K562 (cell line): ENCODE data around the gene CD300LD. TPM values are rescaled to one million over a fixed set of nuclear protein-coding genes. Genes with fewer than 3 reads are reported as not detected.

ENCODE experiments used
- ATAC-seq: fragments of 200-7000 bp; cut with Tn5 transposase; 3 replicates; pipeline ENCODE4 v1.9.1; 2020; ENCODE audit warnings: moderate library complexity
- BruUV-seq: library from RNA; stranded (reverse); fragments of 400-500 nt; replicated peaks from 2 replicates; lab custom pipeline; 2021; lab: Mats Ljungman, UMichigan
- CTCF ChIA-PET: fragments of 300-600 bp; formaldehyde crosslinking; extraction: SDS; loops from one replicate; lab custom pipeline; 2021; ENCODE audit warnings: low intra/inter-chr PET ratio; lab: Yijun Ruan, JAX
- POLR2A ChIA-PET: fragments of 300-600, 350-650 bp; sonication (Branson Sonifier 250); formaldehyde crosslinking; extraction: SDS; loops from one replicate; lab custom pipeline; 2021; ENCODE audit warnings: antibody characterized with exemption, inconsistent platforms; lab: Yijun Ruan, JAX
- DNase-seq, 4 experiments: peaks; one replicate each; pipeline versions ENCODE4 v3.0.0 to v3.0.0-alpha.2; 2011 to 2018; ENCODE audit warnings: low spot score in 3 of 4, mixed read lengths in 3 of 4; ENCODE audit errors: extremely low read depth in 1 of 4
- FAIRE-seq: peaks from 2 replicates; lab custom pipeline; 2011; peaks lifted over from hg19 to GRCh38; lab: Jason Lieb, UNC
- H2AFZ ChIP-seq: 2 replicates; pipeline ENCODE4 v1.6.0; 2011; ENCODE audit warnings: low read depth, low read length, control low read depth, inconsistent platforms
- H3K27ac ChIP-seq: fragments of 200-600 bp; 3 replicates; pipeline ENCODE4 v1.8.0; 2011; ENCODE audit warnings: low read depth, mild to moderate bottlenecking, control low read depth, inconsistent platforms, low read length, moderate library complexity, mixed read lengths; ENCODE audit errors: extremely low read depth
- H3K27me3 ChIP-seq, 2 experiments: fragments of 300-600 bp in 1 of 2; 2 replicates in 1 of 2; 3 replicates in 1 of 2; pipeline versions ENCODE4 v1.6.0 to v1.8.0; 2011; ENCODE audit warnings: inconsistent platforms in 2 of 2, low read length in 2 of 2, mild to moderate bottlenecking in 1 of 2, mixed read lengths in 1 of 2, moderate library complexity in 1 of 2; ENCODE audit not compliant: control insufficient read depth in 2 of 2, insufficient read depth in 2 of 2
- H3K36me3 ChIP-seq: fragments of 300-600 bp; 3 replicates; pipeline ENCODE4 v1.8.0; 2011; ENCODE audit warnings: mild to moderate bottlenecking, low read length, inconsistent platforms; ENCODE audit not compliant: control insufficient read depth, insufficient read depth
- H3K4me1 ChIP-seq, 2 experiments: fragments of 200-600 bp in 1 of 2; replicated peaks in 1 of 2; 2 replicates in 1 of 2; 3 replicates in 1 of 2; pipeline versions ENCODE4 v1.5.1 to v1.8.0; 2011; ENCODE audit warnings: inconsistent platforms in 2 of 2, low read length in 2 of 2, mild to moderate bottlenecking in 1 of 2, mixed read lengths in 1 of 2, moderate library complexity in 1 of 2; ENCODE audit not compliant: control insufficient read depth in 2 of 2, insufficient read depth in 2 of 2
- H3K4me2 ChIP-seq: 2 replicates; pipeline ENCODE4 v1.6.1; 2011; ENCODE audit warnings: low read length, control low read depth, inconsistent platforms, mixed read lengths; ENCODE audit not compliant: insufficient read depth
- H3K4me3 ChIP-seq: fragments of 200-600 bp; sonication (generic), shearing (Covaris generic); 2 replicates; pipeline ENCODE4 v1.5.1; 2016; ENCODE audit warnings: control low read depth, inconsistent platforms
- H3K79me2 ChIP-seq: fragments of 200-600 bp; 3 replicates; pipeline ENCODE4 v1.8.0; 2011; ENCODE audit warnings: low read length, inconsistent platforms; ENCODE audit not compliant: control insufficient read depth, insufficient read depth
- H3K9ac ChIP-seq, 2 experiments: 2 replicates each; pipeline versions ENCODE4 v1.6.0 to v1.6.1; 2011; ENCODE audit warnings: low read depth in 2 of 2, low read length in 2 of 2, control low read depth in 1 of 2, inconsistent platforms in 1 of 2, mild to moderate bottlenecking in 1 of 2, mixed read lengths in 1 of 2; ENCODE audit not compliant: insufficient read depth in 1 of 2
- H3K9me1 ChIP-seq: one replicate; pipeline ENCODE4 v1.6.0; 2011; ENCODE audit warnings: inconsistent platforms, mild to moderate bottlenecking, low read length, moderate library complexity; ENCODE audit not compliant: control insufficient read depth, insufficient read depth
- H3K9me3 ChIP-seq: replicated peaks from 2 replicates; pipeline ENCODE4 v1.5.1; 2011; ENCODE audit warnings: low read depth, low read length, inconsistent platforms; ENCODE audit not compliant: control insufficient read depth, insufficient read depth
- H4K20me1 ChIP-seq: replicated peaks from 2 replicates; pipeline ENCODE4 v1.6.1; 2011; ENCODE audit warnings: low read length, inconsistent platforms, mixed read lengths; ENCODE audit not compliant: control insufficient read depth, insufficient read depth
- CREBBP ChIP-seq: IDR thresholded peaks from one replicate; pipeline ENCODE4 v1.6.1; 2012; ENCODE audit warnings: low read depth, mild to moderate bottlenecking, control low read depth, inconsistent platforms, low read length
- FOS ChIP-seq: IDR thresholded peaks from 3 replicates; pipeline ENCODE4 v1.6.1; 2011; ENCODE audit not compliant: insufficient read length; ENCODE audit errors: extremely low read depth
- FOXJ2 ChIP-seq: fragments of 200-800 bp; sonication (Bioruptor generic); IDR thresholded peaks from 2 replicates; pipeline ENCODE4 v1.6.1; 2016; ENCODE audit warnings: missing genetic modification characterization, missing compliant biosample characterization
- FOXK2 ChIP-seq, 2 experiments: fragments of 450-650 bp; IDR thresholded peaks in 1 of 2; conservative IDR thresholded peaks in 1 of 2; 2 replicates each; pipeline ENCODE4 v1.6.1; 2016; ENCODE audit warnings: low read depth in 2 of 2, mild to moderate bottlenecking in 1 of 2
- MYBL2 ChIP-seq, 2 experiments: fragments of 450-650 bp in 1 of 2; sonication (generic) in 1 of 2; formaldehyde crosslinking in 1 of 2; IDR thresholded peaks; 2 replicates each; pipeline versions ENCODE4 v1.6.1 to v1.8.1; 2017 to 2022; ENCODE audit warnings: borderline replicate concordance in 1 of 2, inconsistent platforms in 1 of 2, low read depth in 1 of 2, mild to moderate bottlenecking in 1 of 2, missing genetic modification reagents in 1 of 2, moderate library complexity in 1 of 2
- NBN ChIP-seq: fragments of 450-650 bp; IDR thresholded peaks from 2 replicates; pipeline ENCODE4 v1.6.1; 2016; ENCODE audit warnings: low read depth, mild to moderate bottlenecking
- NR4A1 ChIP-seq, 2 experiments: fragments of 250-450 bp in 1 of 2; fragments of 450-650 bp in 1 of 2; sonication (Bioruptor Pico) in 1 of 2; IDR thresholded peaks; 2 replicates each; pipeline versions ENCODE4 v1.4.0 to v1.6.1; 2016 to 2020; ENCODE audit warnings: mild to moderate bottlenecking in 2 of 2, missing compliant biosample characterization in 1 of 2, missing genetic modification characterization in 1 of 2, moderate library complexity in 1 of 2
- POLR2B ChIP-seq: fragments of 450-650 bp; IDR thresholded peaks from 2 replicates; pipeline ENCODE4 v1.6.1; 2018; ENCODE audit warnings: low read depth; ENCODE audit not compliant: partially characterized antibody
- RAD51 ChIP-seq: fragments of 450-650 bp; IDR thresholded peaks from 2 replicates; pipeline ENCODE4 v1.7.1; 2016; ENCODE audit warnings: low read depth, mild to moderate bottlenecking, borderline replicate concordance
- SRSF7 ChIP-seq: fragments of 200-400 bp; formaldehyde crosslinking; optimal IDR thresholded peaks from 2 replicates; pipeline ENCODE3; 2017; ENCODE audit warnings: mild to moderate bottlenecking, low read depth, low read length
- STAT5B ChIP-seq: fragments of 250-450 bp; sonication (Bioruptor Pico); IDR thresholded peaks from 2 replicates; pipeline ENCODE4 v1.8.0; 2021; ENCODE audit warnings: mild to moderate bottlenecking, inconsistent platforms
- TAF7 ChIP-seq: fragments of 450-650 bp; IDR thresholded peaks from 2 replicates; pipeline ENCODE4 v1.6.1; 2016; ENCODE audit warnings: missing genetic modification characterization, missing compliant biosample characterization
- U2AF1 ChIP-seq: fragments of 200-400 bp; formaldehyde crosslinking; optimal IDR thresholded peaks from 2 replicates; pipeline ENCODE3; 2017; ENCODE audit warnings: mild to moderate bottlenecking, low read depth, low read length, moderate library complexity
- ZNF347 ChIP-seq: fragments of 450-650 bp; formaldehyde crosslinking; IDR thresholded peaks from 2 replicates; pipeline ENCODE4 v1.4.0; 2020; ENCODE audit warnings: low read depth, mild to moderate bottlenecking, moderate library complexity
- ZNF445 ChIP-seq: fragments of 250-450 bp; sonication (Bioruptor Pico); IDR thresholded peaks from 2 replicates; pipeline ENCODE4 v1.4.0; 2020; ENCODE audit warnings: low read depth, mild to moderate bottlenecking, moderate library complexity
- WGBS: fragments of 100-300 bp; shearing (Covaris generic); methylation state at CpG from one replicate; pipeline ENCODE4 v1.1.6; 2016; ENCODE audit warnings: low coverage, mixed read lengths; ENCODE audit not compliant: insufficient coverage; ENCODE audit errors: missing lambda C conversion rate; 5-methylcytosine and 5-hydroxymethylcytosine counted together
- in situ Hi-C: fragments of 300-500 bp; cut with MboI; formaldehyde crosslinking; loops from 4 replicates; pipeline ENCODE4 v1.15.0; 2018; ENCODE audit warnings: inconsistent platforms, mixed read lengths
- intact Hi-C: fragments of 100-400 bp; cut with micrococcal nuclease; formaldehyde crosslinking; loops from 2 replicates; pipeline ENCODE4 v1.14.2; 2022
- polyA plus RNA-seq, 8 experiments: library from polyadenylated mRNA; depleted of rRNA in 4 of 8; stranded (reverse) in 5 of 8; unstranded in 3 of 8; fragments of >200 nt; fragmentation: Nextera tagmentation in 2 of 8; fragmentation: Illumina TruSeq in 1 of 8; extraction: Ambion mirVana in 2 of 8; extraction: Trizol in 1 of 8; gene quantifications; 2 replicates each; pipeline versions ENCODE4 v1.2.1 to v1.2.3, GENCODE V29; 2011 to 2014; ENCODE audit warnings: inconsistent platforms in 1 of 8, missing spikeins in 1 of 8
- total RNA-seq, 7 experiments: library from RNA; depleted of rRNA in 6 of 7; stranded (reverse); fragments of >200 nt in 6 of 7; fragmentation: Illumina TruSeq in 2 of 7; extraction: Trizol in 2 of 7; gene quantifications; 2 replicates each; pipeline versions ENCODE4 v1.2.1 to v1.2.3, GENCODE V29; 2011 to 2021; ENCODE audit warnings: low replicate concordance in 1 of 7
- TF ChIP-seq, protein P1 (sequence below): fragments of 250-450 bp; sonication (Bioruptor Pico); IDR thresholded peaks from 2 replicates; pipeline ENCODE4 v1.6.1; 2021; ENCODE audit warnings: mild to moderate bottlenecking
- TF ChIP-seq, protein P2 (sequence below): fragments of 450-650 bp; formaldehyde crosslinking; IDR thresholded peaks from 2 replicates; pipeline ENCODE4 v1.4.0; 2020; ENCODE audit warnings: mild to moderate bottlenecking, mixed read lengths
- TF ChIP-seq, protein P3 (sequence below): sonication (generic); formaldehyde crosslinking; IDR thresholded peaks from 2 replicates; pipeline ENCODE4 v1.8.0; 2022; ENCODE audit warnings: mild to moderate bottlenecking, low read depth, missing genetic modification reagents

CD300LD gene
- total and polyA plus RNA-seq, 9 of the 15 experiments (the other 6 are each of a cell fraction or from before 2014, with no cell fraction given), result not detected

DNA sequence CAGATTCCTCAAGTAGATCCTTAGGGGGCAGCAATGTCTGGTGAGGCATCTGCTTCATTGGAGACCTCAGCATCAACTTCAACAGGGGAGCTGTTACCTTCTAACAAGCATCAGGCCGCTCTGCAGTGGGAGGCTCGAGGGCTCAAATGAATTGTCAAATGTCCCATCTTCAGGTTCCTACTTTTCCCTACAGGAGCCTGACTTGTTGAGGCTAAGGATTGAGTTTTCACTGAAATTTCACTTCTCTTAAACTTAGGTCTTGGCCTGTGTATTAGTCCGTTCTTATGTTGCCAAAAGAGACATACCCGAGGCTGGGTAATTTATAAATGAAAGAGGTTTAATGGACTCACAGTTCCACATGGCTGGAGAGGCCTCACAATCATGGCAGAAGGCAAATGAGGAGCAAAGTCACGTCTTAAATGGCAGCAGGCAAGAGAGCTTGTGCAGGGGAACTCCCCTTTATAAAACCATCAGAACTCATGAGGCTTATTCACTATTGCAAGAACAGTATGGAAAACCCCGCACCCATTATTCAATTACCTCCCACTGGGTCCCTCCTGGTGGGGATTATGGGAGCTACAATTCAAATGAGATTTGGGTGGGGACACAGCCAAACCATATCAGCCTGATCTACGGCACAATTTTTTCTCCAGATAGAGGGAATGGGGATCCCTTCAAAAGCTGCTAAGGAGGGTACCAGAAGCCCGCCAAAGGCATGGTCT, 5.1 kb upstream of the CD300LD start:
- in situ Hi-C loops (loop anchor here (10.0 kb wide), 1 partner anchor 222 kb away; no protein-coding TSS in a partner anchor), intact Hi-C loops (no loop called here)
- peaks cover 0 to 16% of the 10 kb centered on the region in 2 experiments; a peak in 2 of 5 replicates for H3K27me3 ChIP-seq
- no TSS peak for BruUV-seq
- H3K4me2 ChIP-seq, result no peak overlapping the region
- no peaks in the 10 kb centered on the region for H3K79me2 ChIP-seq
- CTCF ChIA-PET, result no interaction called here
- no peaks in the 10 kb centered on the region for H4K20me1 ChIP-seq
- no peak overlapping the region for H3K9ac ChIP-seq
- no peaks in the 10 kb centered on the region for H3K9me1 ChIP-seq
- no peak for TF ChIP-seq SRSF7
- TF ChIP-seq FOXK2 (conservative IDR thresholded peaks at IDR 0.05 in 1 of 2, IDR thresholded peaks at IDR 0.05 in 1 of 2; ENCODE audit: low read depth in 2 of 2), result no peak
- TF ChIP-seq, protein P1, sequence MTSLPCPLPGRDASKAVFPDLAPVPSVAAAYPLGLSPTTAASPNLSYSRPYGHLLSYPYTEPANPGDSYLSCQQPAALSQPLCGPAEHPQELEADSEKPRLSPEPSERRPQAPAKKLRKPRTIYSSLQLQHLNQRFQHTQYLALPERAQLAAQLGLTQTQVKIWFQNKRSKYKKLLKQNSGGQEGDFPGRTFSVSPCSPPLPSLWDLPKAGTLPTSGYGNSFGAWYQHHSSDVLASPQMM (CRISPR knock-in tag), result no peak
- no peak for TF ChIP-seq POLR2B
- TF ChIP-seq ZNF445 (CRISPR knock-in tag), result no peak
- no peak for TF ChIP-seq RAD51
- no peak for TF ChIP-seq NR4A1 (CRISPR knock-in tag; IDR thresholded peaks at IDR 0.05)
- TF ChIP-seq NR4A1 (tag; IDR thresholded peaks at IDR 0.05), result no peak
- no peak for TF ChIP-seq ZNF347 (CRISPR knock-in tag)
- TF ChIP-seq FOS, result no peak
- TF ChIP-seq STAT5B (CRISPR knock-in tag), result no peak
- TF ChIP-seq TAF7 (tag), result no peak
- TF ChIP-seq, protein P2, sequence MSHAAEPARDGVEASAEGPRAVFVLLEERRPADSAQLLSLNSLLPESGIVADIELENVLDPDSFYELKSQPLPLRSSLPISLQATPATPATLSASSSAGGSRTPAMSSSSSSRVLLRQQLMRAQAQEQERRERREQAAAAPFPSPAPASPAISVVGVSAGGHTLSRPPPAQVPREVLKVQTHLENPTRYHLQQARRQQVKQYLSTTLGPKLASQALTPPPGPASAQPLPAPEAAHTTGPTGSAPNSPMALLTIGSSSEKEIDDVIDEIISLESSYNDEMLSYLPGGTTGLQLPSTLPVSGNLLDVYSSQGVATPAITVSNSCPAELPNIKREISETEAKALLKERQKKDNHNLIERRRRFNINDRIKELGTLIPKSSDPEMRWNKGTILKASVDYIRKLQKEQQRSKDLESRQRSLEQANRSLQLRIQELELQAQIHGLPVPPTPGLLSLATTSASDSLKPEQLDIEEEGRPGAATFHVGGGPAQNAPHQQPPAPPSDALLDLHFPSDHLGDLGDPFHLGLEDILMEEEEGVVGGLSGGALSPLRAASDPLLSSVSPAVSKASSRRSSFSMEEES (CRISPR knock-in tag), result no peak
- TF ChIP-seq FOXJ2 (tag), result no peak
- TF ChIP-seq, protein P3, sequence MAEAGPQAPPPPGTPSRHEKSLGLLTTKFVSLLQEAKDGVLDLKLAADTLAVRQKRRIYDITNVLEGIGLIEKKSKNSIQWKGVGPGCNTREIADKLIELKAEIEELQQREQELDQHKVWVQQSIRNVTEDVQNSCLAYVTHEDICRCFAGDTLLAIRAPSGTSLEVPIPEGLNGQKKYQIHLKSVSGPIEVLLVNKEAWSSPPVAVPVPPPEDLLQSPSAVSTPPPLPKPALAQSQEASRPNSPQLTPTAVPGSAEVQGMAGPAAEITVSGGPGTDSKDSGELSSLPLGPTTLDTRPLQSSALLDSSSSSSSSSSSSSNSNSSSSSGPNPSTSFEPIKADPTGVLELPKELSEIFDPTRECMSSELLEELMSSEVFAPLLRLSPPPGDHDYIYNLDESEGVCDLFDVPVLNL (CRISPR knock-in tag), result no peak
- no peak for TF ChIP-seq NBN
- no peak for TF ChIP-seq CREBBP
- no peak for TF ChIP-seq MYBL2 (IDR thresholded peaks at IDR 0.05; ENCODE audit: low read depth)
- no peak for TF ChIP-seq MYBL2 (CRISPR knock-in tag; IDR thresholded peaks at IDR 0.05; ENCODE audit: borderline replicate concordance)
- TF ChIP-seq U2AF1, result no peak
- no peaks in the 10 kb centered on the region for H3K36me3 ChIP-seq
- H3K4me1 ChIP-seq, result no peaks in the 10 kb centered on the region
- ATAC-seq (no peak), DNase-seq (no peak), FAIRE-seq (no peak)
- POLR2A ChIA-PET, result interaction anchor here (0.7 kb wide), 1 partner anchor 218 kb away, joined by 4 read pairs; no protein-coding TSS in a partner anchor
- WGBS, result under 1% methylated on average over 8 of the region's 8 CpGs
- no peak overlapping the region for H2AFZ ChIP-seq
- no peaks in the 10 kb centered on the region for H3K9me3 ChIP-seq
- H3K27ac ChIP-seq, result no peak overlapping the region
- H3K4me3 ChIP-seq, result no peak overlapping the region
